HG02678 (cell line): ENCODE measurements around the gene LUC7L3.
"Not testable (repeated sequence)": the region's sequence is repeated elsewhere in the genome, so short reads cannot be mapped to it uniquely, and the experiment has no call there.

Experiments
- ATAC-seq: cut with Tn5 transposase; IDR thresholded peaks from one replicate; pipeline ENCODE4 v1.9.1; 2021; ENCODE audit warnings: mild to moderate bottlenecking, moderate library complexity; ENCODE audit not compliant: unreplicated experiment

Gene LUC7L3, protein sequence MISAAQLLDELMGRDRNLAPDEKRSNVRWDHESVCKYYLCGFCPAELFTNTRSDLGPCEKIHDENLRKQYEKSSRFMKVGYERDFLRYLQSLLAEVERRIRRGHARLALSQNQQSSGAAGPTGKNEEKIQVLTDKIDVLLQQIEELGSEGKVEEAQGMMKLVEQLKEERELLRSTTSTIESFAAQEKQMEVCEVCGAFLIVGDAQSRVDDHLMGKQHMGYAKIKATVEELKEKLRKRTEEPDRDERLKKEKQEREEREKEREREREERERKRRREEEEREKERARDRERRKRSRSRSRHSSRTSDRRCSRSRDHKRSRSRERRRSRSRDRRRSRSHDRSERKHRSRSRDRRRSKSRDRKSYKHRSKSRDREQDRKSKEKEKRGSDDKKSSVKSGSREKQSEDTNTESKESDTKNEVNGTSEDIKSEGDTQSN

DNA sequence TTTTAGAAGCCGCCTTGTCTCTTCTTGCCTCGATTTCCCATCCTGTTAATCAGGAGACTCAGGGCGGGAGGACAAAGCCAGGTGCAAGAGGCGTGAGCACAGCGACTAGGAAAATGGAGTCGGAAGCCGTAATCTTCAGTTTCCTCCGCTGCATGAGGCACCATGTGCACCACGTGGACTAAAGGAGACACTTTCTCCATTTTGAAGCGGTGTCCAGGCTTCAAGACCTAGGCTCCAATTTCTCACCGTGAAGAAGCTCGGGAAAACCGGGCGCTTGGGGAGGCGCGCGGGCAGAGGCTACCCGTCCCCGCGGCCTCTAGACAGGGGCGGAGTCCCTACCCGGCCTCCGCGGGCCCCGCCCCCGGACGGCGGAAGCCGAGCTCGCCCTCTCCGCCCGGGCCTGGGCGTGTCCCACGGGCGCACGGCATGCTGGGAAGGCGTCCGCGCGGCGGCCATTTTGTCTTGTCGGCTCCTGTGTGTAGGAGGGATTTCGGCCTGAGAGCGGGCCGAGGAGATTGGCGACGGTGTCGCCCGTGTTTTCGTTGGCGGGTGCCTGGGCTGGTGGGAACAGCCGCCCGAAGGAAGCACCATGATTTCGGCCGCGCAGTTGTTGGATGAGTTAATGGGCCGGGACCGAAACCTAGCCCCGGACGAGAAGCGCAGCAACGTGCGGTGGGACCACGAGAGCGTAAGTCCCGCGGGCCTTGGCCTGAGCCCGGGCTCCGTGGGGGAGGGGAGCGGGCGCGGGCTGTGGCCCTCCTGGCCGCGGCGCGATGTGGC is at the start of gene LUC7L3:
Gene LUC7L3 (plus strand): TSS at position 460 of the 780 bp plus-strand sequence. CDS start 130 bp downstream, at position 590.
- ATAC-seq = peak; percentile 94

DNA sequence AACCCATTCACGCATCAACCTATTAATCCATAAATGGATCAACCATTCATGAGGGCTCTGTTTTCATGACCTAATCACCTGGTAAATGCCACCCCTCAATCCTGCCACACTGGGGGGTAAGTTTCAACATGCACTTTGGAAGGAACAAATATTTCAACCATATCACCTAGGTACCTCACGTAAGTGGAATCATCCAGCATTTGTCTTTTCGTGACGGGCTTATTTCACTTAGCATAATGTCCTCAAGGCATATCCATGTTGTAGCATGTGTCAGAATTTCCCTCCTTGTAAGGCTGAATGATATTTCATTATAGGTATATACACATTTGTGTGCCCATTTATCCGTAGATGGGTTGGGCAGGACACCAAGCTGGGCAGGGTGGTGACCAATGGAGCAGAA is 47.3 kb upstream of the LUC7L3 start:
- no peak for ATAC-seq

DNA sequence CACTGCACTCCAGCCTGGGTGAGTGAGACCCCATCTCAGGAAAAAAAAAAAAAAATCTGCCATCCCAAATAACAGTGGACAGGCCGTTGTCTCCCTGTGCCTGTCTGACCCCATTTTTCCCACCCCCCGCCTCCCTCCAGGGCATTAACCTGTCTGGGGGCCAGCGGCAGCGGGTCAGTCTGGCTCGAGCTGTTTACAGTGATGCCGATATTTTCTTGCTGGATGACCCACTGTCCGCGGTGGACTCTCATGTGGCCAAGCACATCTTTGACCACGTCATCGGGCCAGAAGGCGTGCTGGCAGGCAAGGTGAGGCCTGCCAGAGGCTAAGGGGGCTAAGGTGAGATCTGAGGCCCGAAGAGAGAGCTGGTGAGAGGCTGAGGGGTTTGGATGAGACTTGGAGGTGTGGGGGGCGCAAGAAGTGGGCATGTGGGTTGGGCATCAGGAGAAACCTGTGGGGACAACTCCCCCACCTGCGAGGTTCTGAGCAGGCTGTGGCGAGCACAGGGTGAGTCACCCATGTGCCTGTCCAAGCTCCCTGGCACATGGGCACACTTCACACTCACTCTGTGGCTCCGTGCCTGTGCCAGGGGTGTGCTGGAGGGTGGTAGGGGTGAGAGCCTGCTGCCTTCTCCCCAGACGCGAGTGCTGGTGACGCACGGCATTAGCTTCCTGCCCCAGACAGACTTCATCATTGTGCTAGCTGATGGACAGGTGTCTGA is 46.4 kb upstream of the LUC7L3 start:
- no peak for ATAC-seq

DNA sequence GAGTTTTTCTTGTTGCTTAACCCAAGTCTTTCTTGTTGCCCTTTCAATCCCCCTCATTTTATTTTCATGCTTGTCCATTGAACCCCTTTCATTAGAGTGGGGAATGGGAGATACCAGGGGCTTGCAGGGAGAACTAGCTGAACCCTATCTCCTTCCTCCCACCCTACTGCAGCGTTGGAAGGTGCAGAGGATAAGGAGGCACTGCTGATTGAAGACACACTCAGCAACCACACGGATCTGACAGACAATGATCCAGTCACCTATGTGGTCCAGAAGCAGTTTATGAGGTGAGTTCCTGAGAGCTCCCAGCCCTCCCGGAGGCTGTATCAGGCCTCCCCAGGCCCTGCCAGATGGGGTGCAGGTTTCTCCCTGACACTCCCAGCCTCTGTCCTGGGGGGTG is 44.2 kb upstream of the LUC7L3 start:
- ATAC-seq = no peak

DNA sequence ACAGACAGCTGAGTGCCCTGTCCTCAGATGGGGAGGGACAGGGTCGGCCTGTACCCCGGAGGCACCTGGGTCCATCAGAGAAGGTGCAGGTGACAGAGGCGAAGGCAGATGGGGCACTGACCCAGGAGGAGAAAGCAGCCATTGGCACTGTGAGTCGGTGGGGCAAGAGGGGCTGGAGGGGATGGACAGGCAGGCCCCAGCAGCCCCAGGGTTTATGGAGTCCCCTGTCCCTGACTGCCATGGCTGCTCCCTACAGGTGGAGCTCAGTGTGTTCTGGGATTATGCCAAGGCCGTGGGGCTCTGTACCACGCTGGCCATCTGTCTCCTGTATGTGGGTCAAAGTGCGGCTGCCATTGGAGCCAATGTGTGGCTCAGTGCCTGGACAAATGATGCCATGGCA is 43.8 kb upstream of the LUC7L3 start:
- ATAC-seq = no peak

DNA sequence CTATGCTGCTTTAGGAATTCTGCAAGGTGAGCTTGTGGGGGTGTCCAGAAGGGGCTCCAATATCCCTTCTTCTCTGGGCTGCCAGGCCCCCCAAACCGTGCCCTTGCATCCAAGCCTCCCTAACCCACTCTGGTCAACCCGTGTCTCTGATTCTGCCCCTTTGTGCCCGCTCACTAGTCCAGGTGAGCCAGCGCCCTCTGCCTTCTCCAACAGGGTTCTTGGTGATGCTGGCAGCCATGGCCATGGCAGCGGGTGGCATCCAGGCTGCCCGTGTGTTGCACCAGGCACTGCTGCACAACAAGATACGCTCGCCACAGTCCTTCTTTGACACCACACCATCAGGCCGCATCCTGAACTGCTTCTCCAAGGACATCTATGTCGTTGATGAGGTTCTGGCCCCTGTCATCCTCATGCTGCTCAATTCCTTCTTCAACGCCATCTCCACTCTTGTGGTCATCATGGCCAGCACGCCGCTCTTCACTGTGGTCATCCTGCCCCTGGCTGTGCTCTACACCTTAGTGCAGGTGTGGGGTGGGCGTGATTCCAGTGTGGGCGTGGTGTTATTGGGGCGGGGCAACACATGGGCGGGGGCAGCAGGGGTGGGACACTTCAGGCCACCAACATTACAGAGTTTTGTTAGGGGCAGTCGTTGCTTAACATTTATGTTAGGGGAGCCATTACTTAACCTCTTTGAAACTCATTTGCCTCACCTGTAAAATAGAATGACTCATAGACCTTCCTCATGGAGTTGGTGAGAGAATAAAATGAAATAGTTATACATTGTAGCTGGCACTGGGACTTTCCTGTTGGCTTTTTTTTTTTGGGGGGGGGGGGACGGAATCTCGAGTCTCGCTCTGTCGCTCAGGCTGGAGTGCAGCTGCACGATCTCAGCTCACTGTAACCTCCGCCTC is 43.1 kb upstream of the LUC7L3 start:
- no peak for ATAC-seq

DNA sequence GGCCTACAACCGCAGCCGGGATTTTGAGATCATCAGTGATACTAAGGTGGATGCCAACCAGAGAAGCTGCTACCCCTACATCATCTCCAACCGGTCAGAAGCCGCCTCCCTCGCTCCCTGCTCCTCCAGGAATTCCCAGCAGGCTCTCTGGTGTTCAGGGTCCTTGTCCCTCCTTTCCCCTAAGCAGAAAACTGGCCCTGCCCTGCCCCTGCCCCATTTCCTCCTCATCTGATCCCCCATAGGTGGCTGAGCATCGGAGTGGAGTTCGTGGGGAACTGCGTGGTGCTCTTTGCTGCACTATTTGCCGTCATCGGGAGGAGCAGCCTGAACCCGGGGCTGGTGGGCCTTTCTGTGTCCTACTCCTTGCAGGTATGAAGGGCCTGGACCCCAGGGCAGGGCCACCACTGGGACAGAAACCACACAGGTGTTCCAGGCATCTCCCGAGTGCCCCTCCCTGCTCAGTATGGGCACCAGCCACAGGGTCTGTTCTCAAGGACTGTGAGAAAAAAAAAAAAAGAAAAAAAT is 41.5 kb upstream of the LUC7L3 start:
- ATAC-seq = no peak

DNA sequence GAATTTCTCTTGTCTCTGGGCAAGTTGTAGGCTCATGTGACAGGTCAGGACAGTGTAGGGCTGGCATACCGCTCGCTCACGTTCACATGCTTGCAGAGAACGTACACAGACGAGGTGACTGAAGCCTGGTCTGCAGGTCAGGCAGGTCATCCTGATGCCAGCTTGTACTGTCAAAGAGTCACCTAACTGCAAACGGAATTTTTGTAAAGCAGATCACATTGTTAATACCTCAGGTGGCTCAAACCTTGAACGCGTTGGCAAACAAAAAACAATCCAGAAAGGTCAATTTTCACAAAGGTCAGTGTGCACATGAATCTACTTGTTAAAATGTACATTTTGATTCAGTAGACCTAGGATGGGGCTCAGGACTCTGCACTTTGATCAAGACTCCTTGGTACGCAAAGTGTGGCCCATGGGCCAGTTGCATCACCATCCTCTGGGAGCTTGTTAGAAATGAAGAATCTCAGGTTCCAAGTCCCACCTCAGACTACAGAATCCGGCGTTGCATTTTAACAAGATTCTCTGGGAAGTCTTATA is 40.3 kb upstream of the LUC7L3 start:
- no peak for ATAC-seq

DNA sequence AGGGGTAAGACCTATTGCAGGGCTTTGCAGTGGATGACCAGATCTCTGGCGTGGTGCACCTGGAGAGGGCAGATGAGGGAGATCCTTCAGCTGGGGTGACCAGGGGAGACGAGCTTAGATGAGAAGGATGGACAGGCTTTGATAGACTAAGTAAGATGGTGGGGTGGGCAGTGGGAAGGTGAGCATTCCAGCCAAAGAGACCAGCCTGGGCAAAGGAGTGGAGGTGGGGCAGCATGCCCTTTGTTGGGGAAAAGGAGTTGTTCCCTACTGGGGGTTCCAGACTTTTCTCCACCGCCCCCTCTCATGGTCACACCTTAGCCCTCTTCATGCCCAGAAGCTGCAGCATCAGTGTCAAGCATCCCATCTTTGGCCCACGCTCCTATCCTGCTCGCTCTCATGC is 39.3 kb upstream of the LUC7L3 start:
- ATAC-seq = no peak

DNA sequence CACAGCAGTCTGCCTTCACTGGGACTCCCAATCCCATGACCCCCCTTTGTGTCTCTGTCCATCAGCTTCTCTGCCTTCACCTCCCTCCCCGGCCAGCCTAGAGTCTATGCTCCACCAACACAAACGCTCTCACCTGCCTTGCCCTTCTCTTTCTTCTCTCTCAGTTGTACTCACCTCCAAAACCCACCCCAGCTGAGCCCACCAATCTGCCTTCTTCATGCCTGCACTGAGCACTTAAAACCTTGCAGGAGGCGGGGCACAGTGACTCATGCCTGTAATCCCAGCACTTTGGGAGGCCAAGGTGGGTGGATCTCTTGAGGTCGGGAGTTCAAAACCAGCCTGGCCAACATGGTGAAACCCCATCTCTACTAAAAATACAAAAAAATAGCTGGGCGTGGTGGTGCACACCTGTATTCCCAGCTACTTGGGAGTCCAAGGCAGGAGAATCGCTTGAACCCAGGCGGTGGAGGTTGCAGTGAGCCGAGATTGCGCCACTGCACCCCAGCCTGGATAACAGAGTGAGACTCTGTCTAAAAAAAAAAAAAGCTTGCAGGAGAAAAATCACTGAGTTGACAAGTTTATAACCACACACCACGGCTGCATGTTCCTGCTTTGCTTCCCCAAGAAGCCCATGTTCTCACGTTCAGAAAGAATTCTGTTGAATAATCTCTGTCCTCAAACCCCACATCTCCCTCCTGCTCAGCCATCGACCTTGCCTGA is 38.7 kb upstream of the LUC7L3 start:
- not testable (repeated sequence) for ATAC-seq

DNA sequence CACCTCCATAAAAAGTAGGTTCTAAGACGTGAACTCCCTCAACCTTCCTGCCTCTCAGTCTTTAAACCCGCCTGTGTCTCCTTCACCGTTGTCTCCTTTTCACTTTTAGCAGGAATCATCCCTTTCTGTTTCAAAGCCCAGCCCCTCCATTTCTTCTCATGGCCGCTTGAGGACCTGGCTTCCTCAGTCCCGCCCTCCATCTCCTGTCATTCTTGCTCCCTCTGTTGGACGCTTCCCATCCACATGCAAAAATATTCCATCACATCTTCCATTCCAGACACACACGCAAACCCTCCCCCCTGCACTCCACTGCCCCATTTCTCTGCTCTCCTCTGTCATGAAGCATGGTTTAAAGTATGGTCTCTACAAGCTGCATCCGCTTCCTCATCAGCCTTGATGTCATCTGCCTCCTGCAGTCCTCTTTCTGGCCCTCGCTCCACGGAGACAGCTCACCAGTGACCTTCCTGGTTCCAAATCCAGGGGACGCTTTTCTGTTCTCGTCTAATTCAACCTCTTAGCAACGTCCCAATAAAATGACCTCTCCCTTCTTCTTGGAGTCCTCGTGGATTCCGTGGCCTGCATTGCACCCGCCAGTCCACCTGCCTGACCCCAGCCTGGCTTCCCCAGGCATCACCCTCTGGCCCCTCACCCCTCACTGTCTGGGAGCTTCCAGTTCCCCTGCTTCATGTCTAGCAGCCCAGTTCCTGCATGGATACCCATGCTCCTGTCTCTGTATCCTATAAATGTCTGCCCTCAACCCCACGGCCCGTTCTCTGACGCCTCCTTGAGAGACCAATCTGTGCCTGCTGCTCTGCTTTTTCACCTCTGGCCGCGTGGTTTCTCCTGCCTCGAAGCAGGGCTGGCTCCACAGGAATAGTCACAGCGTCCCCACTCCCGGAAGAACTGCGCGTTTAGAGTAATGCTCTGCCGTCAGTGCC is 37.9 kb upstream of the LUC7L3 start:
- ATAC-seq = no peak

DNA sequence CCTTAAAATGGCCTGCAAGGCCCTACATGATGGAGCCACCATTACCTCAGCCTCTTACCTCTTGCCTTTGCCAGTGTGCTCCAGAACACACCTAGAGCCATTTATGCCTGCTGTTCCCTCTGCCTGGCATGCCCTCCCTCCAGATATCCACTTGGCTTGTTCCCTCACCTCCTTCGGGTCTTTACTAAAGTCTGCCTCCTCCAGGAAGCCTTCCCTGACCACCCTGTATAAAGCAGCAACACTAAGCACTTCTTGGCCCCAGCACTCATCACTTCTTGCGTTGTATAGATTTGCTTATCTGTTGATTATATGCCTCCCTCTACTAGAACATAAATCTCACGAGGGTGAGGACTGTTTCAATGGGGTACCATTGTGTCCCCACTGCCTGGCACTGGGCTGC is 37.0 kb upstream of the LUC7L3 start:
- no peak for ATAC-seq

DNA sequence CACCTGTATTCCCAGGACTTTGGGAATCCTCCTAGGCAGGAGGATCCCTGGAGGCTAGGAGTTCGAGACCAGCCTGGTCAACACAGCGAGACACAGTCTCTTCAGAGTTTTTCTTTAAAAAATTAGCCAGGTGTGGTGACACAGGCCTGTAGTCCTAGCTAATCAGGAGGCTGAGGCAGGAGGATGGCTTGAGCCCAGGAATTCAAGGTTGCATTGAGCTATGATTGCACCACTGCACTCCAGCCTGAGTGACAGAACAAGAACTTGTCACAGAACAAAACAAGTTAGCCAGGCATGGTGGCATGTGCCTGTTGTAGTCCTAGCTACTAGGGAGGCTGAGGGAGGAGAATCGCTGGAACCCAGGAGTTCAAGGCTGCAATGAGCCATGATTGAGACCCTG is 36.5 kb upstream of the LUC7L3 start:
- no peak for ATAC-seq

DNA sequence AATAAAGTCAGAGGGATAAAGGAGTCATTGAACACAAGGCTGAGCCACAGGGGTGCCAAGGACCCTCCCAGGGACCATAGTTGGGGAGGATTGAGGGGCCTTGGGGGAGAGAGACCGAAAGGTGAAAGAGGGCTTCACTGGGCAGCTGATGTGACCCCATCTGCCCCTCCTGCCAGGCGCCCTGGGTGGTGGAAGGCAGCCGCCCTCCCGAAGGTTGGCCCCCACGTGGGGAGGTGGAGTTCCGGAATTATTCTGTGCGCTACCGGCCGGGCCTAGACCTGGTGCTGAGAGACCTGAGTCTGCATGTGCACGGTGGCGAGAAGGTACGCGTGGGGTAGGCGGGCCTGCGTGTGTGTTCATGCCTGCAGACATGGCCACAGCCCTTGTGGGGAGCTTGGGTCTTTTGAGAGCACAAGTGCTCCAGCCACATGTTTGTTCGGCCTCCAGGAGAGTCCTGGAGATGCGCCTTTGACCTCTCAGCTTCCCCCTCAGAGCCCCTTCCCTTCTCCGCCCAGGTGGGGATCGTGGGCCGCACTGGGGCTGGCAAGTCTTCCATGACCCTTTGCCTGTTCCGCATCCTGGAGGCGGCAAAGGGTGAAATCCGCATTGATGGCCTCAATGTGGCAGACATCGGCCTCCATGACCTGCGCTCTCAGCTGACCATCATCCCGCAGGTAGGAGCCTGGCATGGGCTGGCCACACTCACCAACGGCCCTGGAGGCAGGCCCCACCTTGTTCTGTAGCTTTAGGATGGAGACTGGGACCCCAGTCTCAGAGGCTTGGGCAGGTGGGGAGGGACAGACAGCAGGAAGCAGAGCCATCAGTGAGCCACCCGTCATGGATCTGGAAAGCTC is 35.7 kb upstream of the LUC7L3 start:
- ATAC-seq = no peak

DNA sequence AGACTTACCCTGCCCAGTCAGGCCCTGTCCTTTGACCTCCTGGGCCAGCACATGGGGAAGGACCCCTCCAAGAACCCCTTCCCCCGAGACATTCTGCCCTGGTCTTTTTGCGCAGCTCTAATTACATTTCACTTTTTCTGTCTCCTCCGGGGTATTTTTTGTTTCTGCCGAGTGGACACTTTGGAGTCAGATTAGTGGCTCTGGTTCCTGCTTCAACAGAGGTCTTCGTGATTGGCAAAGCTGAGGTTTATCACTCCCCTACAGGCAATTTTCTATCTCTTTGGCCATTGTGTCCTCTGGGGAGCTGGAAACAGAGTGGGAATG is 35.2 kb upstream of the LUC7L3 start:
- no peak for ATAC-seq

DNA sequence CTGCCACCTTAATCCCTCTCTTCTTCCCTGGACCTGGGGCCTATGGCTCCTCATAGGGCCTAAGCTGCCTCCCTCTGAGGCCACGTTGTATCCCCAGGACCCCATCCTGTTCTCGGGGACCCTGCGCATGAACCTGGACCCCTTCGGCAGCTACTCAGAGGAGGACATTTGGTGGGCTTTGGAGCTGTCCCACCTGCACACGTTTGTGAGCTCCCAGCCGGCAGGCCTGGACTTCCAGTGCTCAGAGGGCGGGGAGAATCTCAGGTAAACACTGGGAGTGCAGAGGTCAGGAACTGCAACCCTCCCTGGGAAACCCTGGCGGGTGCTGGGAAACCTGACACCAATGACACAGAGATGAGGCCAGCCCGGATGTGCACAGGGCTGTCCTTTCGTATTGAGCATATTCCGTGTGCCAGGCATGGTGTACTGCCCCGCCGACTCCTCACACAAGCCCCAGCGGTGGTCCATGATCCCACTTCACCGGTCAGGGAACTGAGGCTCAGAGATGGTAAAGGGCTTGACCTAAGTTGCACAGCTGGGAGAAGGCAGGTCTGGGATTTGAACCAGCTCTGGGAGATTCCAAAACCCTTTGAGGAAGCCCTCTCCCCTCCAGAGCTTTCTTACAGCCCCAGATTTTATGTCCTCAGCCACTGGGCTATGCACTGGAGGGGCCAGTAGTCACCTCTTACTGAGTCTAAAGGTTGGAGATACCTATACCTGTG is 34.6 kb upstream of the LUC7L3 start:
- ATAC-seq = no peak

DNA sequence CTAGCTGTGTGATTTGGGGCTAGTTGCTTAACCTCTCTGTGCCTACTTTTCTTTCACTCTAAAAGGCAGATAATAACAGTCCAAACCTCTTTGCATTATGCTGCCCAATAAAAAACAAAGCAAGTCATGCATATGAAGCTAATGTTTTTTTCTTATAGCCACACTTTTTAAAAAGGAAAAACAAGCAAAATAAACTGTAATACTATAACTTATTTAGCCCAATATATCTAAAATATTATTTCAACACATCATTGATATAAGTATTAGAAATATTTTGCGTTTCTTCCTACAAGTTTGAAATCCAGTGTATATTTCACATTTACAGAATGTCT is 34.1 kb upstream of the LUC7L3 start:
- ATAC-seq = no peak
